Stimulated activated CD4-positive, alpha-beta T cell treated with anti-CD3 and anti-CD28 coated beads, Interleukin-1b, Interleukin-23, amount 100 ng/mL, for 1 hour (primary cell): ENCODE results near the gene TYK2.
"Not testable (repeated sequence)": the region's sequence is repeated elsewhere in the genome, so short reads cannot be mapped to it uniquely, and the experiment has no call there.

Experiments
- DNase-seq, 2 donors: peaks; one replicate each; pipeline ENCODE4 v3.0.0-alpha.2; 2020; ENCODE audit warnings: low read depth in 2 of 2

The TYK2 gene

GRCh38 chr19:10377140-10377640 lies 3.2 kb downstream of the TYK2 start:
- not testable (repeated sequence) for DNase-seq

- DNase-seq, result no peak
Measured at GRCh38 chr19:10374931-10375330, 5.4 kb downstream of the TYK2 start.

DNA sequence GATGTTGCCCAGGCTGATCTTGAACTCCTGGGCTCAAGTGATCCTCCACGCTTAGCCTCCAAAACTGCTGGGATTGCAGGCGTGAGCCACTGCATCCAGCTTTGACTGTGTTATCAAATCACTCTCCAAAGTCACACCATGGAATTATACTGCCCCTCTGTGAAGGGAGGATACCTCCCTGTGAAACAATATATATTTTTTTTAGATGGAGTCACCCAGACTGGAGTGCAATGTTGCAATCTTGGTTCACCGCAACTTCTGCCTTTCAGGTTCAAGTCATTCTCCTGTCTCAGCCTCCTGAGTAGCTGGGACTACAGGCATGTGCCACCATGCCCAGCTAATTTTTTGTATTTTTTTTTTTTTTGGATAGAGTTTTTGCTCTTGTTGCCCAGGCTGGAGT lies 7.7 kb downstream of the TYK2 start:
- no peak for DNase-seq

GRCh38 chr19:10368101-10368803 lies 12.1 kb downstream of the TYK2 start:
- DNase-seq, result no peak

DNA sequence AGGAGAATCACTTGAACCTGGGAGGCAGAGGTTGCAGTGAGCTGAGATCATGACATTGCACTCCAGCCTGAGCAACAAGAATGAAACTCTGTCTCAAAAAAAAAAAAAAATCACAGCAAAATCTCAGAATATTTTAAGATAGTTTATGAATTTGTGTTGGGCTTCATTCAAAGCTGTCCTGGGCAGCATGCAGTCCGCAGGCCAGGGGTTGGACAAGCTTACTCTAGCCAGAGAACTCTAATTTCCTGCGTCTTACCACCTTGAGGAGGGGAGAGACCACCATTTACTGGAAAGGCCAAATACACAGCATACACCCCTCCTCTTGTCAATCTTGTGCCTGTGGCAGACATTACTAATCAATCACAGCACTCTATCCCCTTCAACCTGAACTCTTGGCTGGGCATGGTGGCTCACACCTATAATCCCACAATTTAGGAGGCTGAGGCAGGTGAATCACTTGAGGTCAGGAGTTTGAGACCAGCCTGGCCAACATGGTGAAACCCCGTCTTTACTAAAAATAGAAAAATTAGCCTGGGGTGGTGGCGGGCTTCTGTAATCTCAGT lies 13.3 kb downstream of the TYK2 start:
- not testable (repeated sequence) for DNase-seq

GRCh38 chr19:10365518-10365917 lies 14.9 kb downstream of the TYK2 start:
- no peak for DNase-seq

- no peak for DNase-seq
Measured at GRCh38 chr19:10364644-10365043, 15.7 kb downstream of the TYK2 start.

GRCh38 chr19:10363789-10364281 lies 16.5 kb downstream of the TYK2 start:
- DNase-seq, result no peak

DNA sequence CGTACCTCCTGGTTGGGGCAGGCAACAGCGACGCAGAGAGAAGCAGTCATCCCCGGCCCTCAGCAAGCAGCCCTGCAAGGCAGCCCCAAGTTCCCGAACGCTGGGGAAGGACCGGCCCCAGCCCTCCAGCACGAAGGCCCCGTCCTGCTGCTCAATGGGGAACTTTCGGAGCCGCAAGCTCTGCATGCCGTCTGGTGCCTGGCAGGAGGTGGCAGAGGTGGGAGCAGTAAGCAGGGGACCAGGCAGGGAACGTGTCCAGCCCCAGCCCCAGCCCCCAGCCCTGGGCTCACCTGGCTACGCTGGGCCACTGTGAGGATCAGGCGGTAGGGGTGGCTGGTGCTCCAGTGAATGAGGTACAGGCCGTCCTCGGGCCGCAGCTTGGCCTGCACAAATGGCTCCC lies 18.1 kb downstream of the TYK2 start:
- DNase-seq, result no peak

DNA sequence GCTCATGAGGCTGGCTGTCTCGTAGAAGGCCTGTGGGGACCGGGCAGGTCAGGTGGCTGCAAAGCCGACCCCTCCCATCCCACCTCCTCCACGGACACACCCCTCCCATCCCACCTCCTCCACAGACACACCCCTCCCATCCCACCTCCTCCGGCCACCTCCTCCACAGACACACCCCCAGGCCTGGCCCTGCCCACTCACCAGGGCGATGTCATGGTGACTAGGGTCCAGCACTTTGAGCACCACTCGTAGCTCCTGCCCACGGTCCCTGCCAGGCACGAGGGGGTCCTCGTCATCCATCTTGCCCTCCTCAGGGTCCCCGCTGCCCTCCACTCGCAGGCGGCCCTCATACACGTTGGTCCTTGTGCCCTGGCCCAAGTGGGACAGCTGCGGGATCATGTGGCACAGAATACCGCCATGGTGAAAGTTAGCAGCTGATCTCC lies 18.8 kb downstream of the TYK2 start:
- no peak for DNase-seq

DNA sequence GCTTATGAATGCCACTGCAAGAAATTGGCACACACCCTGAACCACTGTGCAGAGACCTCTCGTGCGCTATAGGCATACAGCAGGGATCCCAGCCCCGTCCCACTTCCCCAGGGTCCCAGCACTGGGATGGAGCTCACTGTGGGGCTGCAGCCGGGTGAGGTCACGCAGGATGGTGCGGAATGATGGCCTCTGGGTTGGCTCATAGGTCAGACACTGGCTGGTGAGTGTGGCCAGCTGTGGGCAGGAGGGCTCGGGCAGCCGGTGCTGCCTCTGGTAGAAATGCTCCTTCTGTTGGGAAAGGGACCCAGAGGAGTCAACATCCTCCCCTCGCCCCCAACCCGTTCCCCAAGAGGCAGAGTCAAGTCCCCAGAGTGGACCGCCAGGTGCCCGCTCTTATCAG lies 23.9 kb downstream of the TYK2 start:
- DNase-seq, result no peak

- DNase-seq, result peak in 1 of 2 donors; percentile 17
Measured at GRCh38 chr19:10353793-10354391, 26.5 kb downstream of the TYK2 start.

GRCh38 chr19:10352764-10353671 lies 27.4 kb downstream of the TYK2 start:
- DNase-seq, result no peak

DNA sequence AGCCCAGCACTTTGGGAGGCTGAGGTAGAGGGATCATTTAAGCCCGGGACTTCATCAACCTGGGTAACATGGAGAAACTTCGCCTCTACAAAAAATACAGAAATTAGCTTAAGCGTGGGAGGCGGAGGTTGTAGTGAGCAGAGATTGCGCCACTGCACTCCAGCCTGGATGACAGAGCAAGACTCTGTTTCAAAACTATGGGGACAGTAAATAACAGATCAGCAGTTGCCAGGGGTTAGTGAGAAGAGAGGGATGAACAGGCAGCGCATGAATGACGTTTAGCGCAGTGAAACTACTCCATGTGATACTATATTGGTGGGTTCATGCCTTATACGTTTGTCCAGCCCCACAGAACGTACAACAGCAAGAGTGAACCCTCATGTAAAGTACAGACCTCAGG lies 33.9 kb downstream of the TYK2 start:
- no peak for DNase-seq

DNA sequence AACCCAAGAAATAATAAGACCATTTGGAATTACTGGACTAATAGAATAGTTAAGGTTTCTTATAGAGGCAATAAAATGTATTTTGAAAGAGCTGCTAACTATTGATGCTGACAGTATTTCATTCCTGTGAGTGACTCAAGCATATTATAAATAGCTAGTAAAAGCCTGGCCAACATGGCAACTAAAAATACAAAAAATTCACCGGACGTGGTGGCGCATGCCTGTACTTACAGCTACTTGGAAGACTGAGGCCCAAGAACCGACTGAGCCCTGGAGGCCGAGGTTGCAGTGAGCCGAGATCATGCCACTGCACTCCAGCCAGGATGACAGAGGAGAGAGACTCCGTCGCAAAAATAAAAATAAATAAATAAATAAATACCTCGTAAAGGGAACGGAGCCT lies 35.6 kb downstream of the TYK2 start:
- DNase-seq, result no peak

- no peak for DNase-seq
Measured at GRCh38 chr19:10343495-10343894, 36.9 kb downstream of the TYK2 start.

DNA sequence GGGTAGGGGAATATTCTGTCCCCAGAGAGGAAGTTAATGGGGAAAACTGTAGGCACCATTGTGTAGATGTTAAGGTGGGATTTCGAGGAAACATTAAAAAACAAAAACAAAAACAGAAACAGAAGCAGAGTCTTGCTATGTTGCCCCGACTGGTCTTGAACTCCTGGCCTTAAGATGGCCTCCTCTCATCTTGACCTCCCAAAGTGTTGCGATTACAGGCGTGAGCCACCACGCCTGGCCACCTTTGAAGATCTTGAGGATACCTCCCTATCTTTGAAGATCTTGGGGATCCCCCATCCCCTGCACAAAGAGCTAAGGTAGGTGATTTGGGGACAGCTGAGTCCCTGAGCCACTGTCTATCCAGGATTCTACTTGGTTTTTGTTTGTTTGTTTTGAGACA lies 40.4 kb downstream of the TYK2 start:
- DNase-seq, result no peak

DNA sequence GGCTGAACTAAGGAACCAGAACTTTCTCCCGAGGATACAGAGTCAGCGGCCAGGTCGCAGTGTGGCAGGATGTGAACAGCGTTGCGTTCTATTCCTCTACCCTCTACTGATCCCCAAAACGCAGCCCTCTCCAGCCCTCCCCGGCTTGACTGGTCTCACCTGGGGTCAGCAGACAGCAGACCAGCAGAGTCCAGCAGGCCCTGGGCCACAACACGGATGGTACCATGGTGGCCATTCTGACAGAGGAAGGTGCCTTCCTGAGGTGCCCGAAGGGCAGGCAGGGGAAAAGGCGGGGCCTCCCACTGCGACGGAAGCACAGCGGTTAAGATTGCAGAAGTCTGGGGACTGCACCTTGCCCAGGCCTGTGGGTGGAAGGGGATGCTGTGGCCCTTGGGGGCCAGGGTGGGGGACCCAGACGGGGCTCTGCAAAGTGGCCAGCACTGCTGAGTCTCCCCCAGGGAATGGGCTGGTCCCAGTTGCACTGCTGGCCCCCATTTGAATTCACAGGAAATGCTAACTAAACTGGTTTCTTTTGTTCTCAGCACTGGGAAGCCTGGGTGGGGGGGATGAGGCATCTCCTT lies 40.9 kb downstream of the TYK2 start, which contains the start of gene ICAM3:
ICAM3 (minus strand) TSS at position 245 of the 581 bp plus-strand sequence; CDS start at position 235, 10 bp downstream.
- DNase-seq, result peak; percentile 14 to 22

GRCh38 chr19:10338940-10339339 lies 41.4 kb downstream of the TYK2 start:
- DNase-seq, result no peak

GRCh38 chr19:10336725-10337124 lies 43.6 kb downstream of the TYK2 start:
- not testable (repeated sequence) for DNase-seq

GRCh38 chr19:10335352-10335985 lies 44.9 kb downstream of the TYK2 start:
- DNase-seq, result no peak
